Right lobe of liver (tissue), 6 donors: ENCODE data around the gene SLC7A8. TPM values are rescaled to one million over a fixed set of nuclear protein-coding genes. Genes with fewer than 3 reads are reported as not detected.
"Not testable (repeated sequence)": the region's sequence is repeated elsewhere in the genome, so short reads cannot be mapped to it uniquely, and the experiment has no call there.

Experiments
- ATAC-seq, 4 donors: fragments of 200-7000 bp; cut with Tn5 transposase; one replicate each; pipeline ENCODE4 v1.9.1; 2020; ENCODE audit warnings: mild to moderate bottlenecking in 4 of 4, moderate library complexity in 4 of 4
- DNase-seq, 3 donors: peaks; one replicate each; pipeline ENCODE4 v3.0.0-alpha.2; 2020
- H3K27ac ChIP-seq, 3 donors: fragments of 200-600 bp; one replicate each; pipeline ENCODE4 v1.8.0; 2022
- H3K27me3 ChIP-seq, 2 donors: fragments of 200-600 bp; one replicate each; pipeline ENCODE4 v1.8.0; 2022
- H3K36me3 ChIP-seq, 4 donors: fragments of 200-600 bp; sonication (generic) in 1 of 4; one replicate each; pipeline versions ENCODE4 v1.5.1 to v1.8.0; 2017 to 2022; ENCODE audit warnings: control low read depth in 1 of 4
- H3K4me1 ChIP-seq, 4 donors: fragments of 200-600 bp; sonication (generic) in 1 of 4; one replicate each; pipeline versions ENCODE4 v1.5.1 to v1.8.0; 2017 to 2022; ENCODE audit warnings: control low read depth in 1 of 4
- H3K4me3 ChIP-seq, 3 donors: fragments of 200-600 bp; one replicate each; pipeline ENCODE4 v1.8.0; 2022
- H3K9me3 ChIP-seq, 4 donors: fragments of 200-600 bp; sonication (generic) in 1 of 4; one replicate each; pipeline versions ENCODE4 v1.5.1 to v1.8.0; 2017 to 2022; ENCODE audit warnings: control low read depth in 1 of 4
- POLR2A ChIP-seq: fragments of 450-650 bp; IDR thresholded peaks from one replicate; pipeline ENCODE4 v1.6.1; 2017; ENCODE audit warnings: antibody characterized with exemption, mild to moderate bottlenecking
- WGBS: methylation state at CpG from one replicate; pipeline ENCODE4 v1.1.6; 2018; ENCODE audit warnings: low coverage, low lambda C conversion rate; ENCODE audit not compliant: insufficient coverage; ENCODE audit errors: missing lambda C conversion rate; 5-methylcytosine and 5-hydroxymethylcytosine counted together
- intact Hi-C, 2 donors: fragments of 100-400 bp; cut with DNase I; formaldehyde crosslinking; loops; one replicate each; pipeline versions ENCODE4 v1.11.2 to v1.14.1; 2022
- total RNA-seq, 6 experiments: library from RNA; depleted of rRNA in 2 of 6; stranded (reverse); fragments of >200 nt in 2 of 6; fragmentation: NEBNext Ultra II Directional in 3 of 6; extraction: Animal tissue kit (Norgen Biotek cat#: 25700) in 3 of 6; gene quantifications; one replicate each; pipeline versions ENCODE4 v1.1.0 to v1.2.4, GENCODE V29; 2016 to 2023
- TF ChIP-seq, protein P1 (sequence below), 4 donors: fragments of 200-600 bp in 3 of 4; fragments of 450-650 bp in 1 of 4; IDR thresholded peaks; one replicate each; pipeline versions ENCODE4 v1.5.1 to v1.8.0; 2016 to 2022; ENCODE audit warnings: antibody characterized with exemption in 4 of 4, mild to moderate bottlenecking in 2 of 4
- donor health status: DM: no; HTN: yes; CAD: no.
- donor health status: DM: no; HTN: no; CAD: no.
- donor health status: DM: no; HTN: no; CAD: no.
- donor health status: DM: no; HTN: yes; CAD: no.
- donor health status: DM: no; HTN: yes; CAD: no.

SLC7A8 gene
- total RNA-seq, 6 experiments from 2014 or later, result 3.2 to 10.1 (median 4.4) TPM

DNA sequence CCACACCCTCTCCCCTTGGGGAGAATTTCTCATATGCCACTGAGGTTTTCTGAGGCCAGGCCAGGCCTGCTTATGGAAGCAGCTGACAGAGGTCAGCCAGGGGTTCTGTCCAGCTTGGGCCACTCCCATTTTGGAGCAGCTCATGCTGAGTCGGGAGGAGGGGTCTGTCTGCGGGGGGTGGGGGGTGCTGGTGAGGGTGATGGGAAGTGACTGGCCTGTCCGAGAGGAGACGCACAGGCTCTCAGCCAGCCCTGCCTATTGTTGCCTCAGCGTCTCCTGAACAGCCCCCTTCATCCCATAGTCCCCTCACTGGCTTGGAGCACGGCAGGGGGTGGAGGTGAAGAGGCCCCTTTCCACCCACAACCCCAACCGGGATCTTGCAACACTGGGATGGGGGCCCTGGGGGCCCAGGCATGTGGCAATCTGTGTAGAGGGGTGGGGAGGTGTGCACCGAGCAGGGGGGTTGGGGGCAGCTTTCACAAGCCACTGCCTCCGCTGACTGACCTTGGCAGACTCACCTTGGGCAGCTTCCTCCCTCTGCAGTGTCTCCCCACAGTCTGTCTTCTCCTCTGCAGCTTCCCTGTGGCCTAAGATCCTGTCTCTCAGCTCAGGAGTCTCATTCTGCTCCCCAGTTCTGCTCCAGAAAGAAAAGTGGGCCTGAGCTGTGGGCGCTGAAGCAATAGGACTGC is 69.9 kb downstream of the SLC7A8 start:
- no peak for DNase-seq

DNA sequence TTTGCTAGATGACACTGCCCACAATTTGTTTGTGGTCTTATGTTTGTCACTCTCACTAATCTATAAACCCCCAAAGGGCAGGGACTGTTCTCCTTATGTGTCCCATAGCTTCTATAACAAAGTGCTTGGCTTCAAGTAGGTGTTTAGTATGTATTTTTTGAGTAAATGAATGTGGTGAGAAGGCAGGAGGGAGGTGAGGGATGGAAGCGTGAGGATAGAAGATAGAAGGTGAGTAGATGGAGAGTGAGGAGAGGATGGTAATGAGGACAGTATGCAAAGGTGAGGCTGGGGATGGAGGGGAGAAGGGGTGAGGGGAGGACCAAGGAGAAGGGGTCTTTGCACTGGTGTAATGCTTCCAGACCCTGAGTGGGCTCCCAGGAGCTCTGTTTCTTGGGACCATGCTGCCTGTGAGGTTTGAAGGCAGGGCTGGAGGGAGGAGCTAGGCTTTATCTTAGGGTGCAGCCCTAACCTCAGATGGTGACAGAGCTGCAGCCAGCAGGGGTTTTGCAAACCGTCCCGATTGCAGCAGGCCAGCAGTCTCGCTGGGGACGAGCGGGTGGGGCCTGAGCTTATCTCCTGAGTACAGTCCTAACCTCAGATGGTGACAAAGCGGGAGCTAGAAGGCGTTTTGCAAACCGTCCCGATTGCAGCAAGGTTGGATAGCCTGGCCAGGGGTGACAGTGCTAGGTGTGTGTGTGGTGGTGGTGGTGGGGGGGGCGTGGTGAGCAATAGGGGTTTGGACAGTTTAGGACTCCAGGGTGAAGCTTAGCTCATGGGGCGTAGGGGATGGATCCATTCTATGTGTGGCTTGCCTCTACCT is 70.9 kb downstream of the SLC7A8 start:
- H3K4me3 ChIP-seq, result no peak overlapping the region
- no peaks in the 10 kb centered on the region for H3K9me3 ChIP-seq
- H3K27ac ChIP-seq, result no peak overlapping the region
- peak in 1 of 3 donors; percentile 50 for DNase-seq
- intact Hi-C loops, result no loop called here
- ATAC-seq, result peak in 2 of 4 donors; percentile 23 to 36
- no peaks in the 10 kb centered on the region for H3K36me3 ChIP-seq
- no peaks in the 10 kb centered on the region for H3K4me1 ChIP-seq
- TF ChIP-seq POLR2A, result no peak
- TF ChIP-seq, protein P1, sequence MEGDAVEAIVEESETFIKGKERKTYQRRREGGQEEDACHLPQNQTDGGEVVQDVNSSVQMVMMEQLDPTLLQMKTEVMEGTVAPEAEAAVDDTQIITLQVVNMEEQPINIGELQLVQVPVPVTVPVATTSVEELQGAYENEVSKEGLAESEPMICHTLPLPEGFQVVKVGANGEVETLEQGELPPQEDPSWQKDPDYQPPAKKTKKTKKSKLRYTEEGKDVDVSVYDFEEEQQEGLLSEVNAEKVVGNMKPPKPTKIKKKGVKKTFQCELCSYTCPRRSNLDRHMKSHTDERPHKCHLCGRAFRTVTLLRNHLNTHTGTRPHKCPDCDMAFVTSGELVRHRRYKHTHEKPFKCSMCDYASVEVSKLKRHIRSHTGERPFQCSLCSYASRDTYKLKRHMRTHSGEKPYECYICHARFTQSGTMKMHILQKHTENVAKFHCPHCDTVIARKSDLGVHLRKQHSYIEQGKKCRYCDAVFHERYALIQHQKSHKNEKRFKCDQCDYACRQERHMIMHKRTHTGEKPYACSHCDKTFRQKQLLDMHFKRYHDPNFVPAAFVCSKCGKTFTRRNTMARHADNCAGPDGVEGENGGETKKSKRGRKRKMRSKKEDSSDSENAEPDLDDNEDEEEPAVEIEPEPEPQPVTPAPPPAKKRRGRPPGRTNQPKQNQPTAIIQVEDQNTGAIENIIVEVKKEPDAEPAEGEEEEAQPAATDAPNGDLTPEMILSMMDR (IDR thresholded peaks at IDR 0.05), result no peak
- no peaks in the 10 kb centered on the region for H3K27me3 ChIP-seq
- WGBS, result 20% methylated on average over 7 of the region's 12 CpGs

More for the DNA sequence above, 69.9 kb downstream of the SLC7A8 start:
- TF ChIP-seq, protein P1 (IDR thresholded peaks at IDR 0.05), result no peak
- TF ChIP-seq POLR2A, result no peak
- H3K27me3 ChIP-seq, result no peaks in the 10 kb centered on the region
- ATAC-seq, result peak in 2 of 4 donors; percentile 4 to 10
- no peaks in the 10 kb centered on the region for H3K9me3 ChIP-seq
- H3K36me3 ChIP-seq, result no peaks in the 10 kb centered on the region
- intact Hi-C loops, result no loop called here
- no peak overlapping the region for H3K27ac ChIP-seq
- no peaks in the 10 kb centered on the region for H3K4me1 ChIP-seq
- WGBS, result 40% methylated on average over 5 of the region's 10 CpGs
- no peak overlapping the region for H3K4me3 ChIP-seq

DNA sequence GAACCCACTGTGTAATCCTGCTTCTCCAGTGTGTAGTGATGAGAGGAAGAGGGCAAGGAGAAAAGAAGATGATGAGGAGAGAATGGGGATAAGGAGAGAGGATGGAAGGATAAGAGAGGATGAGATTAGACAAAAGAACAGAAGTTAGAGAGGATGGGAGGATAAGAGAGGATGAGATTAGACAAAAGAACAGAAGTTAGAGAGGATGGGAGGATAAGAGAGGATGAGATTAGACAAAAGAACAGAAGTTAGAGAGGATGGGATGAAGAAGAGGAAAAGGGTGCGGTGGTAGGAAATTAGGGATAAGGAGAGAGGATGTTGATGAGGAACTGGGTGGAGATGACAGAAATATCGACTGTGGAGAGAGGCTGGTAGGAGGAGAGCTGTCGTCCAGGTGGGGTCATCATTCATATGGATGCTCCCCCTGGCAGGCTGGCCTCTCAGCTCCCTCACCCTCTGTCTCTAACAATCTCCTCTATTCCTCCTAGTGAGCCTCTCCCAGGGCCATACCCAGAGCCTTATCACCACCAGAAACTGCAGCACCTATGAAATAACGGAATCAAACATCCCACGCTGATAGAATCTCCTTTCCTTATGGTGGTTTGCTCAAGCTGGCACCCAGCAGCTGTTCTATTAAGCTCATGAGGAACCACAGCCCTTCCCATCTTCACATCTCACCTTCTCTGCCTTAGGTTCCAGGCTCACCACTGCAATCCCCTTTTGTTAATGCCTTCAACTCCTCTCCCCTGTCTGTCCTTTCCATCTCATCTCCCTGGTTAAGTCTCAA is 72.7 kb downstream of the SLC7A8 start:
- TF ChIP-seq, protein P1 (IDR thresholded peaks at IDR 0.05), result no peak
- TF ChIP-seq POLR2A, result no peak
- DNase-seq, result no peak
- H3K27me3 ChIP-seq, result no peaks in the 10 kb centered on the region
- intact Hi-C loops, result no loop called here
- no peaks in the 10 kb centered on the region for H3K36me3 ChIP-seq
- 11% methylated on average over 4 of the region's 5 CpGs for WGBS
- no peak overlapping the region for H3K27ac ChIP-seq
- no peaks in the 10 kb centered on the region for H3K9me3 ChIP-seq
- no peaks in the 10 kb centered on the region for H3K4me1 ChIP-seq
- H3K4me3 ChIP-seq, result no peak overlapping the region
- ATAC-seq, result no peak

DNA sequence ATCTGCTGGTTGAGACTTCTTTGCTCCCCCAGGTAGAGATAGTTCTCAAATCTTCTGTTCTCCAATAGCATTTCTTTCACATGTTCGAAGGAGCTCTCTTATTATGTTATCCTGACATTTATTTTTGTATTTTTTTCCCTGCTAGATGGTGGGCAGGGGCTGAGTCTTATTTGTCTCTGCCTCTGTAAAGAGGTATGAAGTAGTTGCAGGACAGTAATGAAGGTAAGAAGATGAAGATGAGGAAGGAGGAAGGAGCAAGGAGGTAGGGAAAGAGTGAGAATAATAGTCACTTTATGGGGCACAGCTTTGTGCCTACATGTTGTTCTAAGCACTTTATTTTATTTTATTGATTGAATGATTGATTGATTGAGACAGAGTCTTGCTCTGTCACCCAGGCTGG is 73.7 kb downstream of the SLC7A8 start:
- ATAC-seq (no peak), DNase-seq (no peak)
- no peaks in the 10 kb centered on the region for H3K36me3 ChIP-seq
- intact Hi-C loops, result no loop called here
- 100% methylated on average over 1 of the region's 1 CpG for WGBS
- H3K4me1 ChIP-seq, result no peaks in the 10 kb centered on the region
- no peak overlapping the region for H3K4me3 ChIP-seq
- no peaks in the 10 kb centered on the region for H3K9me3 ChIP-seq
- H3K27me3 ChIP-seq, result no peaks in the 10 kb centered on the region
- H3K27ac ChIP-seq, result no peak overlapping the region
- TF ChIP-seq POLR2A, result no peak
- TF ChIP-seq, protein P1 (IDR thresholded peaks at IDR 0.05), result no peak

DNA sequence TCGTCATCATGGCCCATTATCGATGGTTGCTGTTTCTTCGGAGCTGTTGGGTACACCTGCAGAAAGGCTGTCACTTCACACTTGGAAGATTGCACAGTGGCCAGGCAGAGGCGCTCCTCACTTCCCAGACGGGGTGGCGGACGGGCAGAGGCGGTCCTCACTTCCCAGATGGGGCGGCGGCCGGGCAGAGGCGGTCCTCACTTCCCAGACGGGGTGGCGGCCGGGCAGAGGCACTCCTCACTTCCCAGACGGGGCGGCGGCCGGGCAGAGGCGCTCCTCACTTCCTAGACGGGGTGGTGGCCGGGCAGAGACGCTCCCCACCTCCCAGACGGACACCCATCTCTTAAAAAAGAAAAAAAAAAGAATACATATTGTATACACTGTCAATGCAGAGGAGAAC is 75.3 kb downstream of the SLC7A8 start:
- ATAC-seq, H3K27me3 ChIP-seq, H3K36me3 ChIP-seq, DNase-seq, H3K27ac ChIP-seq, H3K9me3 ChIP-seq, intact Hi-C loops, H3K4me1 ChIP-seq, H3K4me3 ChIP-seq: not testable (repeated sequence)
- WGBS, result 82% methylated on average over 7 of the region's 24 CpGs

DNA sequence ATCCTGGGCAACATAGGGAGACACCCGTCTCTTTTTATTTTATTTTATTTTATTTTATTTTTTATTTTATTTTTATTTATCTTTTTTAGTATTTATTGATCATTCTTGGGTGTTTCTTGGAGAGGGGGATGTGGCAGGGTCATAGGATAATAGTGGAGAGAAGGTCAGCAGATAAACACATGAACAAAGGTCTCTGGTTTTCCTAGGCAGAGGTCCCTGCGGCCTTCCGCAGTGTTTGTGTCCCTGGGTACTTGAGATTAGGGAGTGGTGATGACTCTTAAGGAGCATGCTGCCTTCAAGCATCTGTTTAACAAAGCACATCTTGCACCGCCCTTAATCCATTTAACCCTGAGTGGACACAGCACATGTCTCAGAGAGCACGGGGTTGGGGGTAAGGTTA is 75.8 kb downstream of the SLC7A8 start:
- H3K4me1 ChIP-seq, DNase-seq, H3K4me3 ChIP-seq, H3K36me3 ChIP-seq, intact Hi-C loops, H3K9me3 ChIP-seq, H3K27me3 ChIP-seq, ATAC-seq, H3K27ac ChIP-seq: not testable (repeated sequence)
- 71% methylated on average over 1 of the region's 5 CpGs for WGBS
